Fibroblast of upper back skin (primary cell): ENCODE results near the gene DGKB.

Source experiments
- DNase-seq: peaks from one replicate; pipeline ENCODE4 v3.0.0-alpha.2; 2013

DGKB gene

GRCh38 chr7:14751461-14751860, 151.1 kb downstream of the DGKB start:
- no peak for DNase-seq

DNA sequence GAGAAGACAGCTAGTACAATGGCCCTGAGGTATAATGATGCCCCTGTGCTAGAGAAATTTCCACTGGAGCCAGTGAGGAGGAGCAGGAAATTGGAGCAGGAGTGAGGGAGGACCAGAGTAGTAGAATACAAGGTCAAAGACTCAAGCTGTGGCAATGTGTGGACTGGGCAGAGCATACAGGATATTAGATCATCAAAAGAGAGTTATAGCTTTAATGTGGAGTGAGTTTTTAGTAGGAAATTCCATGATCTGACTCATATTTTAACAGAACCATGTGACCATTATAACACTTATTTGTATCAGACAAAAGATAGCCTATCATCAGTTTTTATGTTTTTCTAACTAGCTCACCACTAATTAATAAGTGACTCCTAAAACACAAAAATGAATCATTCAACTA, 154.1 kb downstream of the DGKB start:
- DNase-seq = peak; percentile 85

GRCh38 chr7:14747701-14748100, 154.8 kb downstream of the DGKB start:
- peak; percentile 52 for DNase-seq

DNA sequence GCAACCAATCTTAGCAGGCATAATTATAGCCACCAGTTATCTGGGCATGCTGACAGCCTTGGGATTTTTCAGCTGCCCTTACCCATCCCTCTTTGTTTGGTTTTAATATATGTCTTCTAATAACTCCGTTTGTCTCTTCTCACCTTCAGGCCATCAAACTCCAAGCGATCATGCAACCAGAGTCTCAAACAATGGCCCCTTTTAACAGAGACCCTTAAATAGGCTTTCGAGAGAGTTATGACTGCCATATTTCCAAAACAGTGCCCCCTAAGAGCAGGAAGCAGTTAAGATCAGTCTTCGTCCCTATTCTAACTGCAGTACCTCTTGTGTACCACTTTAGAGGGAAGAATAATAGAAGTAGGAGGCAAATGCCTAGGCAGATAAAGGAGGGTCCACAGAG, 157.5 kb downstream of the DGKB start:
- no peak for DNase-seq

DNA sequence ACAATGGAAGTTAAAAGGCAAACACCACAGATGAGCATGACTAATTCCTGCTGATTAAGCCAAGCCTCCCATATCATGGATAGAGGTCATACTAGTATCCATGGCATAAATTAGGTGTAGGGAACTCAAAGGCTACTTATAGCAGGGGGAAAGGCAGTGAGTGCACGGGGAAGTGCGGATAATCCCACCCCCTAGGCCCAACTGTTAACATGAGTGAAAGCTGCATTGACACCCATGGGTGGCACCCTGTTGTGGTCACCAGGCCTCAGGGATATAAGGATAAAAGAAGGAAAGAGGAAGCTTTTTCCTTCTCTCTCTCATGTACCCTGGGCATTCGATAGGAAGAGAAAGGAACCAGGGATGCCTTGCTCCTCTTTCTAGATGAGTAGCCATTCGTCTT, 161.9 kb downstream of the DGKB start:
- no peak for DNase-seq

- DNase-seq = no peak
Measured at GRCh38 chr7:14739841-14740185, 162.7 kb downstream of the DGKB start.

- no peak for DNase-seq
Measured at GRCh38 chr7:14739168-14739840, 163.2 kb downstream of the DGKB start.

GRCh38 chr7:14738086-14738485, 164.5 kb downstream of the DGKB start:
- DNase-seq = no peak

- no peak for DNase-seq
Measured at GRCh38 chr7:14734839-14735321, 167.7 kb downstream of the DGKB start.

GRCh38 chr7:14720785-14721184, 181.8 kb downstream of the DGKB start:
- peak; percentile 49 for DNase-seq

GRCh38 chr7:14717816-14718215, 184.7 kb downstream of the DGKB start:
- peak; percentile 26 for DNase-seq

GRCh38 chr7:14717169-14717568, 185.4 kb downstream of the DGKB start:
- no peak for DNase-seq

DNA sequence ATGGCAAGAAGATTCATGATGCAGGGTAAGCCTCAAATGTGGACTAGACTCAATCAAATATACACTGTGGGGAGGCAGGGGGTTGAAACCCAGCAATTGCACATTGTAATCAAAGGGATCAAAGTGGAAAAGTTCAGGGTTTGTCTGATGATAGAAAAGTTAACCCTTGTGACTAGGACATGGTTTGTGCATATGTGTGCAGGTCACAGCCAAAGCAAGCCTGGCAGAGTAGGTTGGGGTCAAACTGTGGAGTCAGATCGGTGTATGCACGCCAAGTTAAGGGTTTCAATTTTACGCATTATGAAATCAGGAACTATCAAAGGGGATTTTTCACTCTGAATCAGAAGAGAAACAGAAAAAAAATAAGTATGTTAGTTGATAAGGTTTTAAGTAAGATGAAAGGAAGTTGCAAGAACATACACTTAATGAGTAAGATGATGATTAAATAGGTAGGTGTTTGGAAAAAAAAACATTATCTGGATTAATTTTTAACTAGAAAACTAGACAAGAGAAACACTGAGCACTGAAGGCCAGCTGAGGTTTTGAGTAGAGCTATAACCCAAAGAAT, 188.3 kb downstream of the DGKB start:
- DNase-seq = no peak

DNA sequence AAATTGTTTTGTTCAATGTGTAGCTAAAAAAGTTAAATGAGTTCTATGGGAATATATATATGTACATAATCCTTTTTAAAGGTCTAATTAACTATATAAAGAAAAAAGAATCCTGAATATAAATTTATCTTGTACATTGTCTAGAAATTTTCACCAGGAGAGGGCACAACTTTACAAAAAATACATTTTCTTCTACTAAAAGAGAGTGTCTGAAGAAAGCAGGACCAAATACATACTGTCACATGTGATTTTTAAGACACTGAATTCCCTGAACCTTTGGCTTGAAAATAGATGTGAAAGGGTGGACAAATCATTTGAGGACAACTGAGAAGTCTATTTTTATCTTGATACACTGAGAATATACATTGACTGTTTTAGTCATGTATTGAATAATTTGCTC, 204.3 kb downstream of the DGKB start:
- DNase-seq = peak; percentile 14

DNA sequence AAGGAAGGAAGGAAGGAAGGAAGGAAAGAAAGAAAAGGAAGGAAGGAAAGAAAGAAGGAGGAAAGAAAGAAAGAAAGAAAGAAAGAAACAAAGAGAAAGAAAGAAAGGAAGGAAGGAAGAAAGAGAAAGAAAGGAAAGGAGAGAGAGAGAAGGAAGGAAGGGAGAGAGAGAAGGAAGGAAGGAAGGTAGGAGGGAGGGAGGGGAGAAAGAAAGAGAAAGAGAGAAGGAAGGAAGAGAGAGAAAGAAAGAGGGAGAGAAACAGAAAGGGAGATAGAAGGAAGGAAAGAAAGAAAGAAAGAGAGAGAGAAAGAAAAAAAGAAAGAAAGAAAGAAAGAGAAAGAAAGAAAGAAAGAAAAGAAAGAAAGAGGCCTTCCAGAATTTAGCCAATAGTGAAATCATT, 204.9 kb downstream of the DGKB start:
- no peak for DNase-seq

GRCh38 chr7:14691597-14692203, 210.9 kb downstream of the DGKB start:
- peak; percentile 26 for DNase-seq

DNA sequence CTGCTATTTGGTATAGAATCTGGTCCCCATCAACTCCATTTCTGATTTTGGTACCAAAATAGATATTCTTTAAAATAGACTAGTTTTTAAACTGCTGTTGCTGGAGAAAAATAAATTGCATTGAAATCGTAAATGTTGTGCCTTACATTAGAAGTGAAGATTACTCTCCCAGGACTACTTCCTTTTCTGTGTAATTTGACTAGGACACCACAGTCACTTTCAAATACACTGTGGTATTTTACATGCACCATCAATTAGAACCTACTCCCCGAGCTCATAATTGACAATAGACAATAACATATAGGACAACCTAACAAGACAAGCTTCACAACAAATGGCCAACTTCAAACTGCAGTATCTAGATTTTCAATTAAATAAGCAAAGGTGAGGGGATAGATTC, 211.5 kb downstream of the DGKB start:
- DNase-seq = no peak

DNA sequence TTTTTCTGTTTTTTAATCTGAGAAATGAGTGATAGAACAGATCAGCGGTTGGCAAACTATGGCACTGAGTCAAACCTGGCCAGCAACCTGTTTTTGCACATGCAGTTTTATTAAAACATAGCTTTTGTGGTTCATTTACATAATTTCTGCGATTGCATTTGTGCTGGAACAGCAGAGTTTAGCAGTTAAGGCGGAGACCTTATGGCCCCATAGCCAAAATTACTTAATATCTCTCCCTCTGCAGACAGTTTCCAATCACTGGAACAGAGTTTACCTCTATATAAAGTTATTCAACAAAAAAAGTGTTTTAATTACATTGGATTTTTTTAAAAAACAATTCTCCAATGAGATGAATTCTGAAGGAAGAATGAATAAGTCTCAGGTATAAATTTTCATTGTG, 212.1 kb downstream of the DGKB start:
- DNase-seq = no peak

DNA sequence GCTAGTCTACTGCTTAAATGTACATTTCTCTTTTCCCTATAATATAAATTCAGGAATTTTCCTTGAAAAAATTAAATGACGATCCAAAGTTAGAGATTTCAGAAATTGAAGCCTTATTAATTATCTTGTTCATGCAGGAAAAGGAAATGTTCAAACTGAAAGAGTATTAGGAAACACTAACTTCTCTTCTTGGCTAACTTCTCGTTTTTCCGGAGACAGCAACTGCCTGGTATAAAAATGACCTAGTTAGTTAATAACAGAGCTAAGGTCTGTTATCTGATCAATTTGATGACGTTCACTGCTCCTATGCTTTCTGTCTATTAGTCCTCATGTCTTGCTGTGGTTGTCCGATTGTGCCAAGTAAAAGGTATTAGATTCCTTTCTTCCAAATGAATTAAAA, 212.5 kb downstream of the DGKB start:
- no peak for DNase-seq

DNA sequence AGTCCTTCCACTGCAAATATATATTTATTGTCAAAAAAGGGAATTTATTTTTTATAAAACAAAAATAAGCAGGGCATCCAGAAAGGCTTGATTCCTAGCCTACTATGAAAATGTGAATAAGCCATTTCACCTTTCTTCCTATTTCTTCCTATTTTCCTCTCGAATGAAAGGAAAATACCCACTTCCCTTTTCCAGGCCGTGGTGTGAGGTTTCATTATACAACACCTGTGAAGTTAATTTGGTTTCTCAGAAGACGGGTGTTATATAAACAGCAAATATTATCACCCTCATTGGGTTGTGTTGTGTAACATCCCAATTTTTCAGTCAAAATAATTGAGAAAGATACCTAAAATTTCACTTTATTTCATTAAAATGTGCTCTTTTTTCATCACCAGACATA, 214.3 kb downstream of the DGKB start:
- no peak for DNase-seq

GRCh38 chr7:14687777-14688176, 214.8 kb downstream of the DGKB start:
- DNase-seq = peak; percentile 4

- no peak for DNase-seq
Measured at GRCh38 chr7:14687241-14687640, 215.3 kb downstream of the DGKB start.

DNA sequence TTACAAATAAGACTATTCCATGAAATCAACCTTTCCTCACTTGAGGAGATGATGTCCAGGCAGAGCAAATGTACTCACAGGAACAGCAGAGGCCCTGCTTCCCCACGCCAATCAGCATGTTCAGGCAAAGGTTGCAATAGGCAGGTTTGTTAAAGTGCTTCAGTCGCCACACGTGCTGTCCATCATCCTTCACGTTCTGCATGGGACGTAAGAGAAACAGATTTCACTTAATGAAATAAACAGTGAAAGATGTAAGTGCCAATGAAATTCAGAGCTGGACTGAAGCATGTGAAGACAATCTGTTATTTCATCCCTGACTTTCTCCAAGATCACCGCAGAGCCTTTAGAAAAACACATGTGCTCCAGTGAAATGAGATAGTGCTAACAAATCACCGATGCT, 217.4 kb downstream of the DGKB start:
- DNase-seq = peak; percentile 1

GRCh38 chr7:14682910-14683465, 219.6 kb downstream of the DGKB start:
- DNase-seq = no peak
